ENCODE measurements around the gene FAM118B.

Gene FAM118B

GRCh38 chr11:126188332-126189108 is 23.1 kb upstream of the FAM118B start:
- Histone ChIP-seq H3K27me3 (ENCODE audit: insufficient read depth, low read length) (no peaks in the 10 kb centered on the region), H3K36me3 (ENCODE audit: insufficient read depth, low read length) (peaks cover 36% of the 10 kb centered on the region), H3K27ac (ENCODE audit: low read depth, low read length) (no peak overlapping the region), H3K9ac (ENCODE audit: low read depth, low read length) (no peak overlapping the region), H3K4me1 (ENCODE audit: insufficient read depth, low read length) (no peaks in the 10 kb centered on the region), H3K9me3 (ENCODE audit: insufficient read depth, low read depth, low read length) (no peaks in the 10 kb centered on the region), H3K4me3 (ENCODE audit: low read length) (no peak overlapping the region)
- 86% methylated on average over 15 of the region's 15 CpGs for WGBS

- no peaks in the 10 kb centered on the region for H3K4me1 ChIP-seq (ENCODE audit: insufficient read depth, low read length)
- no peak overlapping the region for H3K27ac ChIP-seq (ENCODE audit: low read depth, low read length)
- 88% methylated on average over 22 of the region's 22 CpGs for WGBS
- H3K27me3 ChIP-seq (ENCODE audit: insufficient read depth, low read length) = no peaks in the 10 kb centered on the region
- H3K9me3 ChIP-seq (ENCODE audit: insufficient read depth, low read depth, low read length) = no peaks in the 10 kb centered on the region
- no peak overlapping the region for H3K9ac ChIP-seq (ENCODE audit: low read depth, low read length)
- H3K4me3 ChIP-seq (ENCODE audit: low read length) = no peak overlapping the region
- H3K36me3 ChIP-seq (ENCODE audit: insufficient read depth, low read length) = peaks cover 39% of the 10 kb centered on the region
These were observed 22.3 kb upstream of the FAM118B start for GRCh38 chr11:126189109-126189929.

- no peaks in the 10 kb centered on the region for H3K4me1 ChIP-seq (ENCODE audit: insufficient read depth, low read length)
- peaks cover 47% of the 10 kb centered on the region for H3K36me3 ChIP-seq (ENCODE audit: insufficient read depth, low read length)
- WGBS = 96% methylated on average over 14 of the region's 14 CpGs
These were observed 20.8 kb upstream of the FAM118B start for GRCh38 chr11:126190792-126191191.

GRCh38 chr11:126191379-126192073 is 20.1 kb upstream of the FAM118B start:
- WGBS = 86% methylated on average over 11 of the region's 11 CpGs
- Histone ChIP-seq H3K4me1 (ENCODE audit: insufficient read depth, low read length) (no peaks in the 10 kb centered on the region), H3K27ac (ENCODE audit: low read depth, low read length) (no peak overlapping the region), H3K4me3 (ENCODE audit: low read length) (no peak overlapping the region), H3K36me3 (ENCODE audit: insufficient read depth, low read length) (peaks cover 52% of the 10 kb centered on the region), H3K27me3 (ENCODE audit: insufficient read depth, low read length) (no peaks in the 10 kb centered on the region), H3K9me3 (ENCODE audit: insufficient read depth, low read depth, low read length) (no peaks in the 10 kb centered on the region), H3K9ac (ENCODE audit: low read depth, low read length) (no peak overlapping the region)

More at GRCh38 chr11:126190792-126191191, 20.8 kb upstream of the FAM118B start:
- Histone ChIP-seq H3K27me3 (ENCODE audit: insufficient read depth, low read length) (no peaks in the 10 kb centered on the region), H3K27ac (ENCODE audit: low read depth, low read length) (no peak overlapping the region), H3K9ac (ENCODE audit: low read depth, low read length) (no peak overlapping the region), H3K9me3 (ENCODE audit: insufficient read depth, low read depth, low read length) (no peaks in the 10 kb centered on the region), H3K4me3 (ENCODE audit: low read length) (no peak overlapping the region)

GRCh38 chr11:126192361-126192760 is 19.2 kb upstream of the FAM118B start:
- H3K36me3 ChIP-seq (ENCODE audit: insufficient read depth, low read length) = peaks cover 60% of the 10 kb centered on the region
- H3K4me3 ChIP-seq (ENCODE audit: low read length) = no peak overlapping the region
- H3K4me1 ChIP-seq (ENCODE audit: insufficient read depth, low read length) = no peaks in the 10 kb centered on the region
- no peaks in the 10 kb centered on the region for H3K27me3 ChIP-seq (ENCODE audit: insufficient read depth, low read length)
- peaks cover 3% of the 10 kb centered on the region; the same call in 1 of the 2 replicates for H3K9me3 ChIP-seq (ENCODE audit: insufficient read depth, low read depth, low read length)
- H3K27ac ChIP-seq (ENCODE audit: low read depth, low read length) = no peak overlapping the region
- WGBS = 95% methylated on average over 7 of the region's 7 CpGs
- H3K9ac ChIP-seq (ENCODE audit: low read depth, low read length) = no peak overlapping the region

GRCh38 chr11:126193038-126193478 is 18.5 kb upstream of the FAM118B start:
- Histone ChIP-seq H3K27me3 (ENCODE audit: insufficient read depth, low read length) (no peaks in the 10 kb centered on the region), H3K9ac (ENCODE audit: low read depth, low read length) (no peak overlapping the region), H3K36me3 (ENCODE audit: insufficient read depth, low read length) (peaks cover 67% of the 10 kb centered on the region), H3K4me3 (ENCODE audit: low read length) (no peak overlapping the region), H3K9me3 (ENCODE audit: insufficient read depth, low read depth, low read length) (peaks cover 10% of the 10 kb centered on the region; the same call in 1 of the 2 replicates), H3K4me1 (ENCODE audit: insufficient read depth, low read length) (no peaks in the 10 kb centered on the region), H3K27ac (ENCODE audit: low read depth, low read length) (no peak overlapping the region)
- 83% methylated on average over 16 of the region's 16 CpGs for WGBS

GRCh38 chr11:126194121-126194543 is 17.4 kb upstream of the FAM118B start:
- no peak overlapping the region for H3K27ac ChIP-seq (ENCODE audit: low read depth, low read length)
- no peak overlapping the region for H3K9ac ChIP-seq (ENCODE audit: low read depth, low read length)
- 82% methylated on average over 9 of the region's 9 CpGs for WGBS
- no peaks in the 10 kb centered on the region for H3K27me3 ChIP-seq (ENCODE audit: insufficient read depth, low read length)
- H3K4me3 ChIP-seq (ENCODE audit: low read length) = no peak overlapping the region
- peaks cover 11% of the 10 kb centered on the region; the same call in 1 of the 2 replicates for H3K9me3 ChIP-seq (ENCODE audit: insufficient read depth, low read depth, low read length)
- peaks cover 78% of the 10 kb centered on the region for H3K36me3 ChIP-seq (ENCODE audit: insufficient read depth, low read length)
- no peaks in the 10 kb centered on the region for H3K4me1 ChIP-seq (ENCODE audit: insufficient read depth, low read length)

- H3K27me3 ChIP-seq (ENCODE audit: insufficient read depth, low read length) = no peaks in the 10 kb centered on the region
- H3K36me3 ChIP-seq (ENCODE audit: insufficient read depth, low read length) = peaks cover 82% of the 10 kb centered on the region
- H3K4me1 ChIP-seq (ENCODE audit: insufficient read depth, low read length) = no peaks in the 10 kb centered on the region
- peaks cover 11% of the 10 kb centered on the region; the same call in 1 of the 2 replicates for H3K9me3 ChIP-seq (ENCODE audit: insufficient read depth, low read depth, low read length)
- no peak overlapping the region for H3K9ac ChIP-seq (ENCODE audit: low read depth, low read length)
- WGBS = 93% methylated on average over 3 of the region's 3 CpGs
- no peak overlapping the region for H3K27ac ChIP-seq (ENCODE audit: low read depth, low read length)
- no peak overlapping the region for H3K4me3 ChIP-seq (ENCODE audit: low read length)
These were observed 16.5 kb upstream of the FAM118B start for GRCh38 chr11:126195119-126195518.

- Histone ChIP-seq H3K27me3 (ENCODE audit: insufficient read depth, low read length) (no peaks in the 10 kb centered on the region), H3K4me1 (ENCODE audit: insufficient read depth, low read length) (no peaks in the 10 kb centered on the region), H3K9me3 (ENCODE audit: insufficient read depth, low read depth, low read length) (peaks cover 11% of the 10 kb centered on the region; the same call in 1 of the 2 replicates), H3K4me3 (ENCODE audit: low read length) (no peak overlapping the region), H3K9ac (ENCODE audit: low read depth, low read length) (no peak overlapping the region), H3K27ac (ENCODE audit: low read depth, low read length) (no peak overlapping the region), H3K36me3 (ENCODE audit: insufficient read depth, low read length) (peaks cover 83% of the 10 kb centered on the region)
- WGBS = 94% methylated on average over 7 of the region's 7 CpGs
These were observed 14.2 kb upstream of the FAM118B start for GRCh38 chr11:126197277-126197939.

GRCh38 chr11:126198648-126199047 is 12.9 kb upstream of the FAM118B start:
- Histone ChIP-seq H3K9ac (ENCODE audit: low read depth, low read length) (no peak overlapping the region), H3K36me3 (ENCODE audit: insufficient read depth, low read length) (peaks cover 83% of the 10 kb centered on the region), H3K27ac (ENCODE audit: low read depth, low read length) (no peak overlapping the region), H3K9me3 (ENCODE audit: insufficient read depth, low read depth, low read length) (peaks cover 11% of the 10 kb centered on the region; the same call in 1 of the 2 replicates), H3K4me1 (ENCODE audit: insufficient read depth, low read length) (no peaks in the 10 kb centered on the region), H3K4me3 (ENCODE audit: low read length) (no peak overlapping the region), H3K27me3 (ENCODE audit: insufficient read depth, low read length) (no peaks in the 10 kb centered on the region)
- 96% methylated on average over 5 of the region's 5 CpGs for WGBS
